ENCODE data around the gene CCDC57. TPM values are rescaled to one million over a fixed set of nuclear protein-coding genes. Genes with fewer than 3 reads are reported as not detected.

The CCDC57 gene
- polyA plus RNA-seq, 1 donor, result 29.9 TPM

DNA sequence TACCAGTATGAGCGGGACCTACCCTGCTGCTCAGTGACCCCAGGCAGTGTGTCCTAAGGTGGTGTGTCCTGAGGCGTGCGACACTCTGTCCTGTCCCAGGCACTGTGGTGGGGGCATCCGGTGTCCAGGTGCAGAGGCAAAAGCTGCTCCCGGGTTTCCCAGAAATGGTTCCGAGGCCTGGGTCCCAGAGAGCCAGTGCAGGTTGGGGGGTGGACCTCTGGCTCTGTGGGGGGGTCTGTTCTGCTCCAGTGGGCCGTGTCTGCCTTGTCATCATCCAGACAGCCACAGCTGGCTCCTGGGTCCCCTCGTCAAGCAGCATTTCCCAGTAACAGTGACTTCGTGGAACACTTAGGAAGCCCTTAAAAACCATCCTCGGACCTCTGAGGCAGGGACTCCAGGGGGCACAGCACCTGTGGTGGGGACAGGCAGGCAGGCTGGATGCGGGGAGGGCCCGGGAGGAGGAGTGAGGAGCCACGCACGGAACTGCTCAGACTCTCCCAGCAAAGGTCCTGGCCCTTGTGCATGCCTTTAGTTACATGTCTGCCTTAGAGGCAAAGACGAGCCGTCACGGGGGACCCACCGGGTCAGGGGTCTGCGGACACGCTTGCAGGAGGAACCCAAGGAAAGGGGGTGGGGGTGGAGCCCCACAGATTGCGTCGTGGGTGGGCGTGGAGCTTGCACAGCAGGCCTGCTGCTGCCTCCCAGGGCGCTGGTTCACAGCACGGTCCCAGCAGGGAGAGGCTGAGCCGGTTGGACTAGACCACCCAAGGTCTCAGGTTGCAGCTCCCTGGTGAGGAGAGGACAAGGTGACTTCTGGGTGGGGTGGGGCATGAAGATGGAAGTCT lies 21.8 kb upstream of the CCDC57 start:
- no peak for DNase-seq

DNA sequence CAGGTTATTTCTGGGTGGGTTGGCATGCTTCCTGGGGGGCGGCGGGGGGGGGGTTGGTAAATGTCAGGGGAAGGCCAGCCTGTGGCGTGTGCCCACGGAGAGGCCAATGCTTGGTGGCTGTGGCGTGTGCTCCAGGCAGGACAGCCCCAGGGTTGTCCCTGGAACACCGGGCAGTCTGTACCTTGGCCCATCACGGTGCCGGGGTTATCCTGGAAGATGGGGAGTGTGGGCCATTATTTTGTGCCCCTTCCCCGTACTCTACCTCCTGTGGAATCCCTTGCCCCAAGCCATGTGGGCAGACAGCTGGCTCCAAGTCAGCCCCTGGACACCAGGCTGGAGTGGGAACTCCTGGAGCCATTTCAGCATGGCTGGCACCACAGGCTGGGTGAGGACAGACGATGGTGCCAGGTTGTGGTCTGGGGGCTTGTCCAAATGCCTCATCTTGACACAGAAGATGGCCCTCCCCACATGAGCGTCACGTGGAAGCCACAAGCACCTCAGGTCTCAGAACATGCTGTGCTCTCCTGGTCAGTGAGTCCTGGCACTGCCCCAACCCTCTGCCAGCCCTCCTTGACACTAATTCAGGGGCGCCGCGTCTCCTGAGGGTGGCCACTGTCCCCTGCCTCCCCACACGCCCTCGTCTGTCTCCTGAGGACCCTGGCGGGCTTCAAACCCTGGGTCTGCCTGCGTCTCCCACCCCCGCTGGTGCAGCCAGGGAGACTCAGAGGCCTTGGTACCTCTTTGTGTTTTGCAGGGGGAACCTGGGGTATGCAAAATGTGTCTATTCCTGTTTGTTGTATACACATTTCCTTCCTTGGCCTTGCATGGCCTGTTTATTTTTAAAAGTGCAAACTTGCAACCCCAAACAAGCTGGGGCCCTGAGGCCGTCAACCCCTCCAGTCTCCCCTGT lies 20.5 kb upstream of the CCDC57 start:
- no peak for DNase-seq

DNA sequence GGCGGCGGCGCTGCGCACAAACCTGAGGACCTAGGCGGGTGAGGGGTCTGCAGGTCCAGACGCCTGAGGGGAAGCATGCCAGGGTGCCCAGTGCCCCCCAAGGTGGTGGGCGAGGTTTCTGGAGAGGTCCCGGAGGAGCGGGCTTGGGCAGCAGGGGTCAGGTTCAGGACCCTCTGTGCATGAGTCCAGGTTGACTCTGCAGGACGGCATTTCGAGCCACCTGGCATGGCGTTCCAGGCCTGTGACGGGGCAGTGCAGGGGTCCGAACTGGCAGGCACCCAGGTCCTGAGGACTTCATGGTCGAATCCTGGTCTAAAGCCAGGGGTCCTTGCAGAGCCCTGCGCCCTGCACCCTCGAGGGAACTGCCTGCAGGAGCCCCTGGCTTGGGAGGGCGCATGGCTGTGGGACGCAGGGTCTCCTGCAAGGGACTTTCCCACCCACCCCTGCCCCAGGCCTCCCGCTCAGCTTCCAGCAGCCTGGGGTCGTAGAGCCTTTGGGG lies 19.7 kb upstream of the CCDC57 start:
- DNase-seq, result no peak

DNA sequence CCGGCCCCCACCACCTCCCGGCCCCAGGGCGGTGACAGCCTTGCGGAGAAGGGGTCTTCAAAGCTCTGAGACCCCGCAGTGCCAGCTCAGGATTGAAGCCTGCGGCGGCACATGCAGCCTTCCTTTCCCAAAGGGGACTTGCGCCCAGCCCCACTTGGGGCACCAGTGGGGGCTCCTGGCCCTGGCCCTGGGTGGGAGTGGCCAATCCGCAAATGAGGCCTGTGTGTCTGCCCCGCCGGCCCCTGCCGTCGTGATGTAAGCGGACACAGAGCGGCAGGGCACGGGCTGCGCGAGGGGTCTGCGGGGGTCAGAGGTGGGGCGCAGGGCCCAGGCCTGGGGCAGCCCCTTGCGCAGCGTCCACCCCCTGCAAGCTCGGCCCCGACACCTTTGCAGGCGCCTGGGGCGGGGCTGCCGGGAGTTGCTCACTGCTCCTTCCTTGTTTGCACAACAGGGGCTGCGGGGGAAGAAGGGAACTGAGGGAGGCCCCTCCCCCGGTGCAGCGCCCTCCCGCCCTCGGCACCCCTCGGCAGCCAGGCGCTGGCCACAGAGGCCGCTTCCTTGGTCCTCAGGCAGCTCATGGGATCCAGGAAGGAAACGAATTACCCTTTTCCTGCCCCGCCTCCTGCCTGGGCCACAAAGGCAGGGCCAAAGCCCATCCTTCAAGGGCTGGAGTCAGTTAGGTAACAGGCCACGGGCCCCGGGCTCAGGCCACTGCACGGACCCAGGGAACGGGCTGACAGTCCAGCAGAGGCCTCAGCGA lies 19.1 kb upstream of the CCDC57 start:
- no peak for DNase-seq

DNA sequence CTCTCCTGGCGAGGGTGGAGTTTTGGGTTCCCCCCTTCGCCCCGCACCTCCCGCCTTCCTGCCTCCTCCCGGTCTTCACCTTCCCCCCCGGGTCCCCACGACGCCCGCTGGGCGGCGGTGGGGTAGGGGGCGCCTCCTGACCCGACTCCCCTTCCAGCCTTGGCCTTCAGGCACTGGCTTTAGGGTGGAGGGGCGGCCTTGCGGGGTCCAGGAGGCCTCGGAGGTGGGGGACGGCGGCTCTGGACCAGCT lies 18.6 kb upstream of the CCDC57 start:
- DNase-seq, result no peak

DNA sequence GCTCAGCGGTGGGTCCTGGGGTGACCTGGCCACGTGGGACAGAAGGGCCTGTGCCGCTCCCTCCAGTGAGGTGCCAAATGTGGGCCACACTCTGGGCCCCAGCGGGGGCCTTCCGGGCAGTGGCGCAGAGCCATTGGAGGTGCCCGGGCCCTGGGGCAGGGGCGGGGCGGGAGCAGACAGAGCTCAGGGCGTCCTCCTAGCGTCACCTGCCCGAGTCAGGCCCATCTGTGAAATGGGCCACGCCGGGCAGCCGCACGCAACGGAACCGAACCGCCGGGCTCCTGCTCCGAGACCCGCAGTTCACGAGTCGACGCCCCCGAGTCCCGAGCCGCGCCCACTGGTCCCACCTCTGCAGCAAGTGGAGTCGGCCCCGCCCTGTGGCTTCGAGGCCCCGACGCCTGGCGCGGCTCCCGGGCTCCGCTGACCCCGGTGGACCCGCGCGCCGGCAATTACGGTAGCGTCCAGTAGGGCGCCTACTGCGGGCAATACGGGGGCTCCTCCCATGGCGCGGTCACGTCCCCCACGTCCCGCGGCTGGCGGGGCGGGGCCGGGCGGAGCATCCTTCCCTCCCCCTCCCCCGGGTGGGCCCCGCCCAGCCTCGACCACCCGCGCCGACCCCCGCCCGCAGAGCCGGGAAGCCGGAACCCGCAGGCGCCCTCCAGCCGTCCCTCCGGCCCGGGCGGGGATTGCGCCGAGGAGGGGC lies 18.1 kb upstream of the CCDC57 start:
- DNase-seq, result peak; percentile 75

DNA sequence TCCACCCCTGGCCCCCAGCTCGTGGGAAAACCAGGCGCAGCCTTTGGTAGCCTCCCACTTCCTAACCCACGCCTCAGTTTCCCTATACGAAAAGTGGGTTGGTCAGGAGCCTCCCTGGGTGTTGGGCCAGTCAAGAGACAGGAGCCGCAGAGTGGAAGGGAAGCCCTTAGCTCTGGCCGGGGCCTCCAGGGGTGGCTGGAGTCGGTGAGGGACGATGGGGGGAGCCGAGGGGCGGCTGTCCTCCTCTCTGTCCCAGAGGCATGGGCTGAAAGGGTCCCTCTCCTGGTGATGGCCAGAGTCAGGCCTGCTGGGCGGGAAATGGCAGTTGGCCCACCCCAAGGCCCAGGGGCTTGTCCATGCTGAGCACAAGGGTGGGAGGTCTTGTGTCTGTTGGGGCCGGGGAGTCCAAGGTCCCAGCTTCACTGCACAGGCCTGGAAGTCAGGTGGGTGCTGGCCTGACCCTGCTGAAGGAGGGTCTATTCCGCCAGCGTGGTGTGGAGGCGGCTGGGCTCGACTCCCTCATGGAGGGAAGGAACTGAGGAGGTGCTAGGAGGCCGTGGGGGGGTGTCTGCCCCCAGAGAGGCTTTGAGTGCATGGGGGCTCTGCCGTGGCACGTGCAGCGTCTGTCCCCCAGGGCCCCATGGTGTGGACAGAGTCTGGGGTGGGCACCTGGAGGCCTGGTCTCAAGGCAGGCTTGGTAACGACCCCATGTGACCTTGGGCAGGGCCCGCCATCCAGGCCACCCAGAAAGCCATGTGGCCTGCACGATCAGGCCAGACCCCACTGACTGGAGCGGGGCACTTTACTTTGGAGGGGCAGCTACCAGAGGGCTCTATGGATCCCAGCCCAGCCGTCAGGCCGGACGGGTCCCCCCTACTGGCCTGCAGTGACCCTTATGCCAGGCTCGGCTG lies 17.3 kb upstream of the CCDC57 start:
- DNase-seq, result no peak

DNA sequence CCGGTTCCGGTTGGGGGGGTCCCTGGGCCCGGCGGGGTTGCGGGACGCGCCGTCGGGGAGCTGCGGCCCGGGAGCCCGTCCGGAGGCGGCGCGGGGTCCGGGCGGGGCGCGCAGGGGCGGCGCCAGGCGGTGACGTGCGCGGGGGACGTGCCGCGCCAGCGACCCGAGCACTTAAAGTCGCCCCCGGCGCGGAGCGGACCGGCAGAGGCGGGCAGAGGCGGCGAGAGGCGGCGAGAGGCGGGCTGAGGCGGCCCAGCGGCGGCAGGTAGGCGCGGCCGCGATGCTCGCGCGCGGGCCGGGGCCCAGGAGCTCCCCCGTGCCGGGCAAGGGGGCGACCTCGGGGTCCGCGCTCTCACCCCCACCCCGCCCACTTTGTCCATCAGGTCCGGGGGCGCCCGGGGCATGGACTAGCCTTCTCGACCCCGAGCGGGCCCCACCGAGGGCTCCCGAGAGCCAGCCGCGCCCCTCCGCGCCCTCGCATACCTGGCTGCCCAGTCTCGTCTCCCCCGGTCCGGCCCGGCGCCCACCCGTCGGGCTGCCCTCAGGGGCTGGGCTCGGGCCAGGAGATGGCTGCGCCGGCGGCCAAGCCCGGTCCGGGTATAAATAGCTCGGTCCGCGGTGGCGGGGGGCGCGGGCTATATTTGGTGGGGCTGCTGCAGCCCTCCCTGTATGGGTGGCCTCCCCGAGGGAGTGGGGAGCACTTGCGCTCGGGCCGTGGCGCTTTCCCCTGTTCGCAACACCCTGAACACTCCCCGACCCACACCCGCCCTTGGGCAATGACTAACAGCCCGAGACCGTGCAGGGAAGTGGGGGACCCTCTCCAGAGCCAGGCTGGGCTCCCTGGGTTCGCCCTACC lies 16.4 kb upstream of the CCDC57 start, which contains the start of gene SLC16A3:
SLC16A3 (plus strand) TSS at position 201 of the 856 bp plus-strand sequence. CDS start 6,967 bp downstream, outside the sequence.
- DNase-seq, result peak; percentile 71

DNA sequence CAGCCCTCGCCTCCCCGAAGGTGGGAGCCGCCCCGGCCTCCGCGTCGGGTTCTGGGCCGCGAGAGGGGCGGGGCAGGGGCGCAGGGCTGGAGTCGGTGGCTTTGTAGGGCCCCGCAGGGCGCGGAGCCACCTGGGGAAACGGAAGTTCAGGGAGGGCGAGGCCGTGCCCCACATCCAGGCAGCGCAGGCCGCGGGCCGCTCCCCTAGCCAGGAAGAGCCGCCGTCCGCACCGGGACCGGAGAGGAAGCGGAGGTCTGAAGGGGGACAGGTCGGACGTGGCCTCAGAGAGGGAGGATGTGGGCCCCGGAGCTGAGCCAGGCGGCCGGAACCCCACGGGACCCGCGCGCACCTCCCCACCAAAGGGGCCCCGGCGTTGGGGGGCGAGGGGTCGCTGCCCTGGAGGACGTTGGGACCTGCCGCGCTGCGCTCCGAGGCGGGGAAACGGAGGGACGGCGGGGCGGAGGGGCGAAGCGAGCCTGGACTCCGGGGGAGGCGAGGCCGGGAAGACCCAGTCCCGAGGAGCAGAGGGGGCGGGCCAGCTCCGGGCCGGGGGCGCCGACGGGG lies 15.7 kb upstream of the CCDC57 start:
- DNase-seq, result no peak

DNA sequence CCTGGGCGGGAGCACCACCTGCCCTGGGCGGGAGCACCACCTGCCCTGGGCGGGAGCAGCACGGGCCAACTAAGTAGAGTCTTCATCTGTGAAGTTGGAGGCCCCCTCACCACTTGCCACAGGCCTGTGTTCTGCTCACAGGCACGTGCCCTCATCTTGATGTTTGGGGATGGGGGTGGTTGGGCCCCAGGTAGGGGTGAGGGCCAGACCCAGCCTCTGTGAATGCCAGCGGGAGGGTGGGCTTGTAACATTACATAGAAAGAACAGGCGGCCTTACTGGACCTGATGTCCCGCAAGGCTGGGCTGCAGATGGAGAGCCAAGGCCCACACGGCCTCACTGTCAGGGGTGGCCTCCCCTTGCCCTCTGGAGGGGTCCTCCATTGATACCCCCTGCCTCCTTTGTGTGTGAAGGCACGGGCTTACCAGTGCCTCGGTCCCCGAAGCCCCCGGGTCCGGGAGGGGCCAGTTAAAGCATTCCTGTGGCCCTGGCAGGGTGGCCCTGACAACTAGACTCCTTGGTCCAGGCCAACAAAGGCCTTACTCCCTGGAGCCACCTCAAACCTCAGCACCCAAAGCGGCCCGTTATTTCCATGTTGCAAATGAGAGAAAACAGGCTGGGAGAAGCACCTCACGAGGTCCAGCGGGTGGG lies 15.1 kb upstream of the CCDC57 start:
- no peak for DNase-seq

DNA sequence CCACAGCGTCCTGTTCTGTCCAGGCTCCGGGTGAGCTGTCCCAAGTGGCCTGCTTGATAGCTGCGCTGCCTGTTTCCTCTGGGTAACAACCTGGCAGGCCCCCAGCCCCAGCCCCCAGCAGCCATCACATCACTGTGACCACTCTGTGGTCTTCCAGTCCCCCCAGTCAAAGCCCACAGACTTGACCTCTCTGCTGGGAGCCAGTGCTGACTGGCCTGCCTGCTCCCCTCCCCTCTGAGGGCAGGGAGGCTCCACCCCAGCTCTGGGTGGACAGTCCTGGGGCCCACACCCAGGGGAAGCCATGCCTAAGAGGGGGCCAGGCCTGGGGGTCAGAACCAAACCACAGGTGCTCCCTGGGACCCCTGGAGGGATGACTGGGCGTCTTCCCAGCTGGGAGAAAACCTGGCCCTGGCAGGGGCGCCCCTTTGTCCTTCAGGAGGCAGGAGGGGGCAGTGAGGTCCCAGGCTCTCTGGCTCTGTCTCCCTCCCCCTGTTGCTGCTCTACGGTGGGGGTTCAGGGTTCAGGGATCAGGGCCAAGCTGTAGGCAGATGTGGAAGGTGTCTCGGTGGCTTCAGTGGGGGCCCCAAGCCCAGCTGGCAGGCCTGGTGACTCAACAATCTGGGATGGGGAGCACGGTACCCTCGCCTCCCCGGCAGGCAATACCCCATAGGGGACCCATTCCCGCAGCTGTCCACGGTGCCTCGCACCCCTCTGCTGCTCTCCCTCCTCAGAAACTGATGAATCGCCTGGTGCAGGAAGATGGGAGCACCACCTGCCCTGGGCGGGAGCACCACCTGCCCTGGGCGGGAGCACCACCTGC lies 14.4 kb upstream of the CCDC57 start:
- no peak for DNase-seq

DNA sequence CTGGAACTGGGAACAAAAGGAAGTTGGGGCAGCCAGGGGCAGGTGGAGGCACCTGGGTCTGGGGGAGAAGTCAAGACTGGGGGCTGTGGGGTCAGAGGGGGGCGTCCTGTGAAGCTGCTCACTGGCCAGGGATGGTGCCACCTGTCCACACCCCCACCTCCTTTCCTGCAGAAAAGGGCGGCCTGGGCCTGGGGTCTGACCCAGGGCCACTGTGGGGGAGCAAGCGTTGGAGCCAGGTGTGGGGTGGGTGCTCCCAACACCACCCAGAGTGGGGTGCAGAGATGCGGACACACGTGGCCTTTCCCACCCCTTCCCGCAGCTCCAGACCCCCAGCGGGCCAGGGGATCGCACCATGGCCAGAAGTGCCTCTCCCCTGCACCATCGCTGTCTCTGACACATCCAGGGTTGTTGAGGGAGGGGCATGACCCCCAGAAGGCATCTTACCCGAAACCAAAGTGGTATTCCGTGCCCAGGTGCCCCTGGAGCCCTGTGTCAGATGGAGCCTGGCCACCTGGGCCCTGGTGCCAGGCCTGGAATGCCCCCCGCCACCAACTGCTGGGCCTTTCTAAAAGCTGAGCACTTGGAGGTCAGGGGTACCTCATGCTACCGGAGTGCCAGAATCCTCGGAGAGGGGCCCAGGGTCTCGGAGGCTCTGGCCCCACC lies 13.6 kb upstream of the CCDC57 start:
- no peak for DNase-seq

DNA sequence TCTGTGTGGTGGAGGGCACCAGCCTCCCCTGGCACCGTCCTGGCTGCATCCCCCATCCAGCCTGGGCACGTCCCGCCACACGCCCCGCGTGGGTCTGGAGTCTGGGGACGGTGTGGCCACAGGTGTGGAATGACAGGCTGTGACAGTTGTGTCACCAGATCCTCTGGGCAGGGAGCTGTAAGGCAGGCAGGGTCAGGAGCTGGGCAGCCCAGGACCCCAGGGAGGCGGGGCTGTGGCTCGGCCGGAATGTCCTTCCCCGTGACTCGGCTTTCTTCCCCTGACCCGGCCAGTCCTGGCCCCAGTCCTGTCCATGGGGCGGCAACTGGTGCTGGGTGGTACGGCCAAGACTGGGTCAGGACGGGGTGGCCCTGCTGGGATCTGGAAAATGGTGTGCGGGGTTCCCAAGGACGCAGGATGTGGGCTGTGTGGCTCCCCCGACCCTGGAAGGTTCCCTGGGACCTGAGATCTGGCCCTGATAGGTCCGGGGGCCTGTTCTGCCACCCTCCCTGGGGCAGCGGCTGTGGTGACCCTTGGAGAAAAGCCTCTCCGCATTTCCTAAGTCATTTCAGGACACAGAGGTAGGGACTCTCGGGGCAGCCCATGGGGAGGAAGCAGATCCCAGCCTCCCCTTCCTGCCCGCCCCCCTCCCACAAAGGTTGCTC lies 12.9 kb upstream of the CCDC57 start:
- DNase-seq, result no peak

DNA sequence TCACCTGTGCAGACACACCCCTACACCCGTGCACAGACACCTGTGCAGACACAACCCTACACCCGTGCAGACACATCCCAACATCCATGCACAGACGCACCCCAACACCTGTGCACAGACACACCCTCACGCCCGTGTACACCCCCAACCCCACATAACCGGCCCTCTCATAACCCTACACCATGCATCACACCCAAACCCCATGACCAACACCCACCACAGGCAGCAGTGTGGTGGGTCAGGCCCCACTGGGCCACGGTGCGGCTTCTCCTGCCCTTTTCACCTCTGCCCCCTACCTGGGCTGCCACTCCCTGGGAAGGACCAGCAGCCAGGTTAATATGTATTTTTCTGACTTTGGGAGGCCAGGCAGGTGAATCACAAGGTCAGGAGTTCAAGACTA lies 12.0 kb upstream of the CCDC57 start:
- DNase-seq, result no peak

DNA sequence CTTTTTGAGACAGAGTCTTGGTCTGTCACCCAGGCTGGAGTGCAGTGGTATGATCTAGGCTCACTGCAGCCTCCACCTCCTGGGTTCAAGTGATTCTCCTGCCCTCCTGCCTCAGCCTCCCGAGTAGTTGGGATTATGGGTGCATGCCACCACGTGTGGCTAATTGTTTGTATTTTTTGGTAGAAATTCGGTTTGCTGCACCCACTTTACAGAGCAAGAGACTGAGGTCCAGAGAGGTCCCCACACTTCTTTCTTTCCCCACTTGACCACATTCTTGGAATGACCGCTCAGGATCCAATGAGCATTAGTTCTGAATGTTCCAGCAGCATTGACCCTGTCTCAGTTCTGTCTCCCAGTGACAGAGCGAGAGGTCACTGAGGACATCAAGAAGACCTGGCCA lies 10.9 kb upstream of the CCDC57 start:
- DNase-seq, result no peak

DNA sequence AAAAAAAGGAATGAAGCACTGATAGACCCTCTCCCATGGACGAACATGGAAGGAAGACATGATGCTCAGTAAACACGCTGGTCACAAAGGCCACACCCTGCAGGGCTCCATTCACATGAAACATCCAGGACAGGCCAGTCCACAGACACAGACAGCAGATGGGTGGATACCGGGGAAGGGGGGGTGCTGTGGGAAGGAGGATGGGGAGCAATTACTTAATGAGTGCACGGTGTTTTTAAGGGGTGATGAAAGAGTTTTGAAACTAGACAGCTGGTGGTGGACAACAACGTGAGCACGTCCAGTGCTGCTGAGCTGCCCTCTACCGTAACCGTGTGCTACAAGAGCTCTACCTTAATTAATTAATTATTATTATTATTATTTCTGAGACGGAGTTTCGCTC lies 10.2 kb upstream of the CCDC57 start:
- DNase-seq, result no peak

DNA sequence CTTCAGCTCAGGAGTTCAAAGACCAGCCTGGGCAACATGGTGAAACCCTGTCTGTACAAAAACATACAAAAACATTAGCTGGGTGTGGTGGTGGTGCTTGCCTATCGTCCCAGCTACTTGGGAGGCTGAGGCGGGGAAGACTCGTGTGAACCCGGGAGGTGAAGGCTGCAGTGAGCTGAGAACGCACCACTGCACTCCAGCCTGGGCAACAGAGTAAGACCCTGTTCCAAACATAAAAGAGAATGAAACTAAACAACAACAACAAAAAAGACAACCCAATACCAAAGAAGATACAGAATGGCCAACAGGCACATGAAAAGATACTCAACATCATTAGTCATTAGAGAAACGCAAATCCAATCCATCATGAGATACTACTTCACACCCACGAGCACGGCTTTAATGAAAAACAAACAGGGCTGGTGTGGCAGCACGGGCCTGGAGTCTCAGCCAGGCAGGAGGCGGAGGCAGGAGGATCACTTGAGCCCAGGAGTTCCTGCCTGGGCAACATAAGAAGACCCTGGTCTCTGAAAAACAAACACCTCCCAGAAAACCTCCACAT lies 8.8 kb upstream of the CCDC57 start:
- DNase-seq, result no peak

Data from hindlimb muscle (tissue), 1 donor.